Right lobe of liver (tissue), 4 donors: Measurements from ENCODE around the gene WNT5B.

Source experiments
- POLR2A ChIP-seq: fragments of 450-650 bp; IDR thresholded peaks from one replicate; pipeline ENCODE4 v1.6.1; 2017; ENCODE audit warnings: antibody characterized with exemption, mild to moderate bottlenecking
- TF ChIP-seq, protein P1 (sequence below), 4 donors: fragments of 200-600 bp in 3 of 4; fragments of 450-650 bp in 1 of 4; IDR thresholded peaks; one replicate each; pipeline versions ENCODE4 v1.5.1 to v1.8.0; 2016 to 2022; ENCODE audit warnings: antibody characterized with exemption in 4 of 4, mild to moderate bottlenecking in 2 of 4
- donor health status: DM: no; HTN: no; CAD: no.
- donor health status: DM: no; HTN: no; CAD: no.
- donor health status: DM: no; HTN: yes; CAD: no.

DNA sequence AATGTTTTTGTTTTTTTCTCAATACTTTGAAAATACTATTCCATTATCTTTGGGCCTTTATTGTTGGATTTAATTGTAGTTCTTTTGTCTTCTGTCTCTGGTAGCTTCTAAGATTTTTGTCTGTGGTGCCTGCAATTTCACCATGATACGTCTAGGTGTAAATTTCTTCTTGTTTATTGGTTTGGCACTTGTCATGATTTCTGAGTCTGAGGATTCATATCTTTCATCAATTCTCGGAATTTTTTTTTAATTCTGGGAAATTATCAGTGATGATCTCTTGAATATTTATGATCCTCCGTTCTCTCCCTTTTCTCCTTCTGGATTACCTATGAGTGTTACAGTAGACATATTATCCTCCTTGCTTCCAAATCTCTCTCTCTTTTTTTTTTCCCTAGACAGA is 47.0 kb downstream of the WNT5B start:
- TF ChIP-seq POLR2A: no peak
- TF ChIP-seq, protein P1, sequence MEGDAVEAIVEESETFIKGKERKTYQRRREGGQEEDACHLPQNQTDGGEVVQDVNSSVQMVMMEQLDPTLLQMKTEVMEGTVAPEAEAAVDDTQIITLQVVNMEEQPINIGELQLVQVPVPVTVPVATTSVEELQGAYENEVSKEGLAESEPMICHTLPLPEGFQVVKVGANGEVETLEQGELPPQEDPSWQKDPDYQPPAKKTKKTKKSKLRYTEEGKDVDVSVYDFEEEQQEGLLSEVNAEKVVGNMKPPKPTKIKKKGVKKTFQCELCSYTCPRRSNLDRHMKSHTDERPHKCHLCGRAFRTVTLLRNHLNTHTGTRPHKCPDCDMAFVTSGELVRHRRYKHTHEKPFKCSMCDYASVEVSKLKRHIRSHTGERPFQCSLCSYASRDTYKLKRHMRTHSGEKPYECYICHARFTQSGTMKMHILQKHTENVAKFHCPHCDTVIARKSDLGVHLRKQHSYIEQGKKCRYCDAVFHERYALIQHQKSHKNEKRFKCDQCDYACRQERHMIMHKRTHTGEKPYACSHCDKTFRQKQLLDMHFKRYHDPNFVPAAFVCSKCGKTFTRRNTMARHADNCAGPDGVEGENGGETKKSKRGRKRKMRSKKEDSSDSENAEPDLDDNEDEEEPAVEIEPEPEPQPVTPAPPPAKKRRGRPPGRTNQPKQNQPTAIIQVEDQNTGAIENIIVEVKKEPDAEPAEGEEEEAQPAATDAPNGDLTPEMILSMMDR (IDR thresholded peaks at IDR 0.05): no peak
